ENCODE results near the gene ABHD6.
A peak's percentile ranks its signal among the peaks of the same experiment; 100 is the strongest.
"Not testable (repeated sequence)": the region's sequence is repeated elsewhere in the genome, so short reads cannot be mapped to it uniquely, and the experiment has no call there.

ABHD6 gene

DNA sequence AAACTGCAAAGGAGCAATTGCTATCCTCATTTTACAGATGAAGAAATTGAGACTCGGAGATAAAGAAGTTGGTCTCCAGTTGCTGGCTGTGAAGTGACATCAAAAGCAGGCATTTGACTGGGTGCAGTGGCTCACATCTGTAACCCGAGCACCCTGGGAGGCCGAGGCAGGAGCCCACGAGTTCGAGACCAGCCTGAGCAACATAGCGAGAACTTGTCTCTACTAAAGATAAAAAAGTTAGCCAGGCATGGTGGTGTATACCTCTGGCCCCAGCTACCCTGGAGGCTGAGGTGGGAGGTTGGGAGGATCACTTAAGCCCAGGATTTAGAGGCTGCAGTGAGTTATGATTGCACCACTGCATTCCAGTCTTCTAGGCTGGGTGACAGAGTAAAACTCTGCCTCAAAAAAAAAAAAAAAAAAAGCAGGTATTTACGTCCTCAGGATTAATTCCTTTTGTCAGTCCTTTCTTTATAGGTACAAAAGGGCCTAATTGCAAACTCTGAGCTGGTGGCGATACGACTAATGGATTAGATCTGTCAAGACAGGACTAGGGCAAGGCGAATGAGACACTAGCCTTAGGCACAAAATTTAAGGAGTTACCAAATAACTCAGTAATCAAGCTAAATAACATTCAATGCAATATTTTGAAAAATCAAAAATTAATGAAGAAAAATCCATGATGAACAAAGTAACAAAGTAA lies 20.9 kb upstream of the ABHD6 start:
- DNase-seq (ENCODE audit: low read depth): no peak
- H3K4me3 ChIP-seq (replicated peaks; ENCODE audit: low read depth, low read length): no peak overlapping the region
- TF ChIP-seq, protein P1, sequence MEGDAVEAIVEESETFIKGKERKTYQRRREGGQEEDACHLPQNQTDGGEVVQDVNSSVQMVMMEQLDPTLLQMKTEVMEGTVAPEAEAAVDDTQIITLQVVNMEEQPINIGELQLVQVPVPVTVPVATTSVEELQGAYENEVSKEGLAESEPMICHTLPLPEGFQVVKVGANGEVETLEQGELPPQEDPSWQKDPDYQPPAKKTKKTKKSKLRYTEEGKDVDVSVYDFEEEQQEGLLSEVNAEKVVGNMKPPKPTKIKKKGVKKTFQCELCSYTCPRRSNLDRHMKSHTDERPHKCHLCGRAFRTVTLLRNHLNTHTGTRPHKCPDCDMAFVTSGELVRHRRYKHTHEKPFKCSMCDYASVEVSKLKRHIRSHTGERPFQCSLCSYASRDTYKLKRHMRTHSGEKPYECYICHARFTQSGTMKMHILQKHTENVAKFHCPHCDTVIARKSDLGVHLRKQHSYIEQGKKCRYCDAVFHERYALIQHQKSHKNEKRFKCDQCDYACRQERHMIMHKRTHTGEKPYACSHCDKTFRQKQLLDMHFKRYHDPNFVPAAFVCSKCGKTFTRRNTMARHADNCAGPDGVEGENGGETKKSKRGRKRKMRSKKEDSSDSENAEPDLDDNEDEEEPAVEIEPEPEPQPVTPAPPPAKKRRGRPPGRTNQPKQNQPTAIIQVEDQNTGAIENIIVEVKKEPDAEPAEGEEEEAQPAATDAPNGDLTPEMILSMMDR (IDR thresholded peaks at IDR 0.05; ENCODE audit: low read length, missing control alignments): no peak

DNA sequence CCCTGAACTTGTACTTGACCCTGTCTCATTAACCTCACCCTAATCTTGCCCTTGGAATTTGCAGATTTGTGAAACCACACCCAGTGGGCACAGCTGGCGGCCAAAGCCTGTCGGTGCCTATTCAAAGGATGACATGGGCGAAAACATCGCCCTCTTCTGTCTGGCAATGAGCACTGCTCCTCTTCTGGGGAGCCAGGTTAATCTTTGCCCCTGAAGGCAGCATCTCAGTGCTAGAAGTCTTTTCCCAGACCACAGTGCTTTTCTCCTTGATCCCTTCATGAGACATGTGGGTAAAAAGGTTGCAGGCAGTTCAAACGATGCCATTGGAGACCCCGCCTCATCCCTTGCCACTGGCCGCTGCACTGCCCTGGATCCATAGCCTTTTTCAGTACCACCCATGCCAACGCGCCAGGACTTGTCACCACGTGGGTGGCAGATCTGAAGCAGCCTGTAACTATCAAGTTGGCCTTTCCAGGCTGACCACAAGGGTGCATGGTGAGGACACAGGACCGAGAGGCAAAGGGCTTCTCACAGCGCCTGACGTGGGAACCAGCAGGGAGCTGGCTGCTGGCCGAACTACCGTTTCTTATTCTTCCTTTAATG lies 20.3 kb upstream of the ABHD6 start:
- TF ChIP-seq, protein P1 (IDR thresholded peaks at IDR 0.05; ENCODE audit: low read length, missing control alignments): peak; percentile 93
- DNase-seq (ENCODE audit: low read depth): peak; percentile 69
- no peak overlapping the region for H3K4me3 ChIP-seq (replicated peaks; ENCODE audit: low read depth, low read length)

DNA sequence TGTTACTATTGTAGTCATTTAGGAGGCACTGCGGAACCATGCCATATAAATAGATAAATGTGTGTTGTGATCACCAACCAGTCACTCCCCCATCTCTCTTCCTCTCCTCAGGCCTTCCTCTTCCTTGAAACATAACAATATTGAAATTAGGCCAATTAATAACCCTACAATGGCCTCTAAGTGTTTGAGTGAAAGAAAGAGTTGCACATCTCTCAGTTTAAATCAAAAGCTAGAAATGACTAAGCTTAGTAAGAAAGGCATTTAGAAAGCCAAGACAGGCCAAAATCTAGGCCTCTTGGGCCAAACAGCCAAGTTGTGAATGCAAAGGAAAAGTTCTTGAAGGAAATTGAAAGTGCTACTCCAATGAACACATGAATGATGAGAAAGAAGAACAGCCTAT lies 18.7 kb upstream of the ABHD6 start:
- H3K4me3 ChIP-seq (replicated peaks; ENCODE audit: low read depth, low read length): no peak overlapping the region

DNA sequence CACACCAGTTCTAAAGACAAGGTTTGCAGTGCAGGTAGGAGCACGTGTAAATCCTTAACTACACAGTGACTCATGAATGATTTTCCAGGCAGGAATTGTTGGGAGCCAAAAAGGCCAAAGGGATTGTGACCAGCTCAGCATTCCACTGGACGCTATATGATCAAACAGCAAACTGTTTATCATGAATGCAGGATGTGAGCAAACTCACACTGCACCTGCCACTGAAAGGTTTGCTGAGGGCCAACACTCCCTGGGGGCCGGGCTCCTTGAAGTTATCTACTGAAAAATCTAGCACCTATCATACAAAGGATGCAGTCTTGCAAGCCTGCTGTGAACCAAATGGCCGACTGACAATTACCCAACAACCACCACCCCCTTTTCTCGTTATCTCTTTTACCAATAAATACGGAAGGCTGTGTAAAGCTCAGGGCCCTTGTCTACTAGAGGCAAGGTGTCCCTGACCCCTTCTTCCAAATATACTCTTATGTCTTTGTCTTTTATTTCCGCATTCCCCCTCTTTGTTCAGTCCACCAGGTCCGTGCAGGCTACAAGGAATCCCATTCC lies 15.3 kb upstream of the ABHD6 start:
- DNase-seq (ENCODE audit: low read depth): no peak
- no peak overlapping the region for H3K4me3 ChIP-seq (replicated peaks; ENCODE audit: low read depth, low read length)
- TF ChIP-seq, protein P1 (IDR thresholded peaks at IDR 0.05; ENCODE audit: low read length, missing control alignments): no peak

More for the DNA sequence above, 18.7 kb upstream of the ABHD6 start:
- TF ChIP-seq, protein P1 (IDR thresholded peaks at IDR 0.05; ENCODE audit: low read length, missing control alignments): no peak
- DNase-seq (ENCODE audit: low read depth): no peak

DNA sequence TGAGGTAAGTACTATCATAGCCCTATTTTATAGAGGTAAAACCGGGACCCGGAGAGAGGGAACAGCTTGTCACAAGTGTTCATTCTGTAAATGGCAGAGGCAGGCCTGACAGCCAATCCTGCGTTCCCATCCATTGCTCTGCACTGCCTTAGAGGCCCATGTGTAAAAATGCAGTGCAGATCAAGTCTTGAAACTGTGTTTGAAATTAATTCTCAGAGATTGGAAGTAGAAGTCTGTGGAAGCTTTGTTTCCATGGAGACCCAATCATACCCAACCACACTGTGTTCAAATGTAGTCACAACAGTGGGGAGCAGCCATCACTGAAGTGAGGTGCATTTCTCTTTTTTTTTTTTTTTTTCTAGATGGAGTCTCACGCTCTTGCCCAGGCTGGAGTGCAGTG lies 13.7 kb upstream of the ABHD6 start:
- TF ChIP-seq, protein P1 (IDR thresholded peaks at IDR 0.05; ENCODE audit: low read length, missing control alignments): no peak
- no peak overlapping the region for H3K4me3 ChIP-seq (replicated peaks; ENCODE audit: low read depth, low read length)
- no peak for DNase-seq (ENCODE audit: low read depth)

DNA sequence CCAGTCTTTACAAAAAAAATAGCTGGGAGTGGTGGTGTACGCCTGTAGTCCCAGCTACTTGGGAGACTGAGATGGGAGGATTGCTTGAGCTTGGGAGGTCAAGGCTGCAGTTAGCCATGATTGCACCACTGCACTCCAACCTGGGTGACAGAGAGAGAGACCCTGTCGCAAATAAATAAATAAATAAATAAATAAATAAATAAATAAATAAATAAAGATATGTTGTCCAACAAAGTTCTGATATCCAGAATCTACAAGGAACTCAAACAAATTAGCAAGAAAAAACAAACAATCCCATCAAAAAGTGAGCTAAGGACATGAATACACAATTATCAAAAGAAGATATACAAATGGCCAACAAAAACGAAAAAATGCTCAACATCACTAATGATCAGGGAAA lies 9.7 kb upstream of the ABHD6 start:
- H3K4me3 ChIP-seq (replicated peaks; ENCODE audit: low read depth, low read length); DNase-seq (ENCODE audit: low read depth): not testable (repeated sequence)

DNA sequence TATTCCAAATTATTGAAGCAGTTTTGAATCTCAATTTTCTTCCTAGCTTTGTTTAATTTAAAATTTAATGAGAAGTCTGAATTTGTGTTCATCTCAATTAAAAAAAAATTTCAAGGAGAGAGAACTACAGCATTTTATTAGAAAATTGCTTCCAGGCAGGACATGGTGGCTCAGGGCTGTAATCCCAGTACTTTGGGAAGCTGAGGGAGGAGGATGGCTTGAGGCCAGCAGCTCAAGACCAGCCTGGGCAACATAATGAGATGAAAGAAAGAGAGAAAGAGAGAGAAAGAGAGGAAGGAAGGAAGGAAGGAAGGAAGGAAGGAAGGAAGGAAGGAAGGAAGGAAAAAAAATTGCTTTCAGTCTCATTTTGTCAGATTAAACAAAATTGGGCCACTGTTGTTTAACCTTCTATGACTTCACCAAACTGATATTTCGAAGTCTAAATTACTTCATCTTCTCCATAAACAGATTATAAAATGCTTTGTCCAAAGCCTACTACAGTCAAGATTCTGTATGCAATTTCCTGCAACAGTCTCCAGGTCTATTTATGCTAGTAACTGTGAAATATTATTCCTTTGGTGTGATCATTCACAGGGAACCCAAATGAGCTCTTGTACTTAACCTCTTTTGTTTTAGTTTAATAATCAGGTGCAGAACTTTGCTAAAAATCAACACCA lies 6.6 kb upstream of the ABHD6 start:
- no peak overlapping the region for H3K4me3 ChIP-seq (replicated peaks; ENCODE audit: low read depth, low read length)
- TF ChIP-seq, protein P1 (IDR thresholded peaks at IDR 0.05; ENCODE audit: low read length, missing control alignments): no peak
- DNase-seq (ENCODE audit: low read depth): no peak

Measured in fibroblast of pulmonary artery (primary cell).